ENCODE data around the gene SNAP29. TPM values are rescaled to one million over a fixed set of nuclear protein-coding genes. Genes with fewer than 3 reads are reported as not detected.

Gene SNAP29
- total and polyA plus RNA-seq, 9 of the 15 experiments (the other 6 are each of a cell fraction or from before 2014, with no cell fraction given), result 19.5 to 250 (median 75.9) TPM

DNA sequence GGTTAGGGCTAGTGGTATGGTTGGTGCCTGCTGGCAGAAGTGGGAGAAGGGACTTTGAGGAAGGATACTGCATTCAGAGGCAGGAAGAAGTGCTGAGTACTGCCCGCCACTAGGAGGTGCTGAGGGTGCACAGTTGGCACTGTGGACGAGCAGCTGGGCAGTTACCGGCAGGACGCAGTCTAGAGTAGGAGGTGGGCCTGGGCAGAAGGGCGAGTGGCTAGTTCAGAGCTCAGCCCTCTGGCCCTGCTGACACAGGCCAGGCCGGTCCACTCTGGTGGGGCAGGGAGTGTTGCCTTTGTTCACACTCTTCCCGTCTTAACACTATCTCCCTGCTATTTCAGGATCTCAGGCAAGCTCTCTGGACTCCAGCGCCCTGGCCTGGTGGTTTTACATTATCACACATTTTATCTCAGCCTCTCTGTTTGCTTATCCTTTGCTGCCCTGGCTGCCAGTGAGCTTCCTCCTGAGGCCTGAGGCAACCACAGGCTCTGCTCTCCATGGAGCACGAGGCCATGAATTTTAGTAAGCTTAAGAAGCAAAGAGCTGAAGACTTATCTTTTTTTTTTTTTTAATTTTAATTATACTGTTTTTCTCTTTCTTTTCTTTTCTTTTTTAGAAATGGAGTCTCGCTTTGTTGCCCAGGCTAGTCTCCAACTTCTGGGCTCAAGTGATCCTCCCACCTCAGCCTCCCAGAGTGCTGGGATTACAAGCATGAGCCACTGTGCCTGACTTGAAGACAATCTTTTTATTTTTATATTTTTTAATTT, 26.9 kb downstream of the SNAP29 start (continued):
- TF ChIP-seq THRA (IDR thresholded peaks at IDR 0.05) (no peak), MNT (conservative IDR thresholded peaks at IDR 0.05) (no peak), ZNF133 (CRISPR knock-in tag; IDR thresholded peaks at IDR 0.05) (0 out of 2 replicates have a peak, but pooled peaks have one; percentile 1), FOXP4 (CRISPR knock-in tag; IDR thresholded peaks at IDR 0.05; ENCODE audit: borderline replicate concordance) (no peak; the same call in 1 of the 2 replicates)
- TF ChIP-seq, protein P1, sequence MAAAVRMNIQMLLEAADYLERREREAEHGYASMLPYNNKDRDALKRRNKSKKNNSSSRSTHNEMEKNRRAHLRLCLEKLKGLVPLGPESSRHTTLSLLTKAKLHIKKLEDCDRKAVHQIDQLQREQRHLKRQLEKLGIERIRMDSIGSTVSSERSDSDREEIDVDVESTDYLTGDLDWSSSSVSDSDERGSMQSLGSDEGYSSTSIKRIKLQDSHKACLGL (CRISPR knock-in tag; IDR thresholded peaks at IDR 0.05; ENCODE audit: borderline replicate concordance, poor library complexity, severe bottlenecking), result peak; percentile 1
- TF ChIP-seq, protein P2, sequence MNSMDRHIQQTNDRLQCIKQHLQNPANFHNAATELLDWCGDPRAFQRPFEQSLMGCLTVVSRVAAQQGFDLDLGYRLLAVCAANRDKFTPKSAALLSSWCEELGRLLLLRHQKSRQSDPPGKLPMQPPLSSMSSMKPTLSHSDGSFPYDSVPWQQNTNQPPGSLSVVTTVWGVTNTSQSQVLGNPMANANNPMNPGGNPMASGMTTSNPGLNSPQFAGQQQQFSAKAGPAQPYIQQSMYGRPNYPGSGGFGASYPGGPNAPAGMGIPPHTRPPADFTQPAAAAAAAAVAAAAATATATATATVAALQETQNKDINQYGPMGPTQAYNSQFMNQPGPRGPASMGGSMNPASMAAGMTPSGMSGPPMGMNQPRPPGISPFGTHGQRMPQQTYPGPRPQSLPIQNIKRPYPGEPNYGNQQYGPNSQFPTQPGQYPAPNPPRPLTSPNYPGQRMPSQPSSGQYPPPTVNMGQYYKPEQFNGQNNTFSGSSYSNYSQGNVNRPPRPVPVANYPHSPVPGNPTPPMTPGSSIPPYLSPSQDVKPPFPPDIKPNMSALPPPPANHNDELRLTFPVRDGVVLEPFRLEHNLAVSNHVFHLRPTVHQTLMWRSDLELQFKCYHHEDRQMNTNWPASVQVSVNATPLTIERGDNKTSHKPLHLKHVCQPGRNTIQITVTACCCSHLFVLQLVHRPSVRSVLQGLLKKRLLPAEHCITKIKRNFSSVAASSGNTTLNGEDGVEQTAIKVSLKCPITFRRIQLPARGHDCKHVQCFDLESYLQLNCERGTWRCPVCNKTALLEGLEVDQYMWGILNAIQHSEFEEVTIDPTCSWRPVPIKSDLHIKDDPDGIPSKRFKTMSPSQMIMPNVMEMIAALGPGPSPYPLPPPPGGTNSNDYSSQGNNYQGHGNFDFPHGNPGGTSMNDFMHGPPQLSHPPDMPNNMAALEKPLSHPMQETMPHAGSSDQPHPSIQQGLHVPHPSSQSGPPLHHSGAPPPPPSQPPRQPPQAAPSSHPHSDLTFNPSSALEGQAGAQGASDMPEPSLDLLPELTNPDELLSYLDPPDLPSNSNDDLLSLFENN (IDR thresholded peaks at IDR 0.05; ENCODE audit: low read depth in 2 of 2, low read length in 2 of 2), result peak; percentile 53; a peak in 2 of 4 replicates
